MM.1S (cell line): ENCODE results near the gene UGT2B15.

Experiments
- CTCF ChIP-seq: fragments of 300-600 bp; sonication (generic); IDR thresholded peaks from 2 replicates; pipeline ENCODE4 v1.5.1; 2016; ENCODE audit warnings: antibody characterized with exemption, low read length, mixed read lengths
- EZH2 ChIP-seq: fragments of 300-600 bp; sonication (generic); optimal IDR thresholded peaks from 2 replicates; pipeline ENCODE3; 2017; ENCODE audit warnings: low read depth, mild to moderate bottlenecking, antibody characterized with exemption, low read length, mixed read lengths

DNA sequence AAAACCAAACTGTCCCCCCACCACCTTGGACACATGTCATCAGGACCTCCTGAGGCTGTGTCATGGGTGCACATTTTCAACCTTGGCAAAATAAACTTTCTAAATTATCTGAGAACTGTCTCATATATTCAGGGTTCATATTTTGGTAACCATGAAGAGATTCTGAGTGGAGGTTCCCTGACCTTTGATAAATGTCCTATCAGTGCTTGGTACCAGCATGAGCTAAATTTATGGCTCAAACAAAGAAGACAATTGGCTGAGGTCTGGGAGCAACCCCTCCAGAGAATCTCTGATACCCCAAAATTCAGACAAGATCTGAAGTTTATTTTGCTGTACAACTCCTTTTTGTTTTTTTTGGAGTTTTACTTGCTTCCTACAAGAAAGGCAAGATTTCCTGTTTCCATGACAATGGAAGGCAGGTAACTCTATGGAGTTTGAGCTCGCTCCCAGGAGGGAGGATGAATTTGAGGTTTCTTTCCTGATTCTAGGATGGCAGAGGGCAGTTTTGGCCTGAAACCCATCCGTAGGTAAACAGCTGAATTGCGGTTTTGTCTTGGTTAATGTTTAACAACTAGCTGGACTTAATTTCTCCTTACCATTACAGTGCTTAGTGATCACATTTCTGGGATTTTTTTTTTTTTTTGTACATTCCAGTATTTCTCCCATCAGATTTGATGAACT lies 14.5 kb downstream of the UGT2B15 start:
- no peak for TF ChIP-seq CTCF
- no peak for TF ChIP-seq EZH2
